NK-92 treated with Interleukin-12 subunit alpha and Interleukin-12 subunit beta, amount 100 ng/mL, for 24 hours (cell line): ENCODE measurements around the gene FBXO31.
"Not testable (repeated sequence)": the region's sequence is repeated elsewhere in the genome, so short reads cannot be mapped to it uniquely, and the experiment has no call there.

Source experiments
- DNase-seq: peaks from one replicate; lab custom pipeline; 2025; lab: John Stamatoyannopoulos, UW

Gene FBXO31

DNA sequence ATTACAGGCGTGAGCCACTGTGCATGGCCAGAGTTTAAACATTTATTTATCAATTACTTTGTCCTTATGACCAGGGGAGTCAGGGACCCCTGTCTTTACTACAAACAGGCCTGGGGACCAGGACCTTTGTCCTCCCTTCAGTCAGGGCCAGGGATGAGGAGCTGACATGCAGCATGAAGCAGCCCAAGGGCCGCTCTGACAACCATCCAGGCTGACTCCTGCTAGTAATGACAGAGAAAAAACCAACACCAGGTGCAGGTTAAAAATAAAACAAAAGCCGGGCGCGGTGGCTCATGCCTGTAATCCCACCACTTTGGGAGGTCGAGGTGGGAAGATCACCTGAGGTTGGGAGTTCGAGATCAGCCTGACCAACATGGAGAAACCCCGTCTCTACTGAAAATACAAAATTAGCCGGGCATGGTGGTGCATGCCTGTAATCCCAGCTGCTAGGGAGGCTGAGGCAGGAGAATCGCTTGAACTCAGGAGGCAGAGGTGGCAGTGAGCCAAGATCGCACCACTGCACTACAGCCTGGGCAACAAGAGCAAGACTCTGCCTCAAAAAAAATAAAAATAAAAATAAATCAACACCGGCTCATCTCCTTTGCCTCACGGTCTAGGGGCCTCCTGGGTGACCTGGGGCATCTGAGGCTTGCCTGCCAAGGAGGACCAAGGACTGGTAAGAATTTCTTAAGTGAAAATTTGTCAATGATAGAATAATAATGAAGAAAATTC lies 20.6 kb downstream of the FBXO31 start:
- not testable (repeated sequence) for DNase-seq

GRCh38 chr16:87361916-87362619 lies 21.5 kb downstream of the FBXO31 start:
- no peak for DNase-seq

DNA sequence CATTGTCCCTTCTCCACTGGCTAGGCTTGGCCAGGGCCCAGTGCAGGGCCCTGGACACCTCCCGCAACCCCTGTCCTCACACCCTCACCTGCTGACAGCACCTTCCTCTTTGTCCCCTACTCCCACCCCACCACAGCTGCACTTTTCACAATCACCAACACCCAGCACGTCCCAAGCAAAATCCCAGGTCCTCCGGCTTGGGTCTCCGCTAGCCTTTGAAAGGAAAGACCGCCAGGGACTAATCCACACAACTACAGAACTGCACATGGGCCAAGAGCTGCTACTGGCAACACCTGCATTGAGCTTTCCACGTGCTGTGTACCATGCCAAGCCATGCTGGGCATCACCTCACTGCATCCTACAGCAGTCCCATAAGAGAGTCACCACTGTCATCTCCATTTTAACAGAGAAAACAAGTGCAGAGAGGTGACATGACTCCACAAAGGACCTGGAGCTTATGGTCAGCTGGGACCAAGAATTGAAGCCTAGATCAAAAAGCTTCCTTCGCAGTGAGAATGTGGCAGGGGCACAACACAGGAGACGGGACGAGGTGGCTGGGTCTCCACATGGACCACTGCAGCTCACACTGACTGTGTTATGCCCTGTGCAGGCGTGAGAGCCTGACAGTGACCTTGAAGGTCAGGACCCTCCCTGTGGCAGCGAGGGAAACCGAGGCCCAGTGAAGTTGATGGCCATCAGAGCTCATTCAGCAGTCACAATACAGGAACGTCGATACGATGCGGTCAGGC lies 22.5 kb downstream of the FBXO31 start:
- no peak for DNase-seq

- no peak for DNase-seq
These were observed 24.5 kb downstream of the FBXO31 start for GRCh38 chr16:87359121-87359520.

GRCh38 chr16:87358696-87359095 lies 24.9 kb downstream of the FBXO31 start:
- no peak for DNase-seq

GRCh38 chr16:87358250-87358649 lies 25.3 kb downstream of the FBXO31 start:
- DNase-seq, result no peak

DNA sequence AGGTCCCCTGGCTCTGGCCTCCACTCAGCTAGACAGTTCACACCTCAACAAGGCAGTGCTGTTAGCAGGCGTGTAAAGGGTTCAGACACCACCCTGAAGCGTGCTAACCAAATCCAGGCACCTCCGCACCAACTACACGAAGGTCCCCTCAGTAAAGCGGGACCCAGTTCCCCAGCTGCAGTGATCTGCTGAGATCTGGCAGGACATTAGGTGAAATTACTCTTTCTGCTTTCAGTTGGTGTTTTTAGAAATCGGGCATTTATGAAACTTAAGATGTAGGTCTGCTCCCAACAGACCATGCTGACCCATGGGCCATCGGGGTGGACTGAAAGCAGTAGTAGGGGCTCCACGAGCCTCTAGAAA lies 27.1 kb downstream of the FBXO31 start:
- no peak for DNase-seq

GRCh38 chr16:87353613-87354012 lies 30.0 kb downstream of the FBXO31 start:
- no peak for DNase-seq

- no peak for DNase-seq
These were observed 30.8 kb downstream of the FBXO31 start for GRCh38 chr16:87352818-87353217.

DNA sequence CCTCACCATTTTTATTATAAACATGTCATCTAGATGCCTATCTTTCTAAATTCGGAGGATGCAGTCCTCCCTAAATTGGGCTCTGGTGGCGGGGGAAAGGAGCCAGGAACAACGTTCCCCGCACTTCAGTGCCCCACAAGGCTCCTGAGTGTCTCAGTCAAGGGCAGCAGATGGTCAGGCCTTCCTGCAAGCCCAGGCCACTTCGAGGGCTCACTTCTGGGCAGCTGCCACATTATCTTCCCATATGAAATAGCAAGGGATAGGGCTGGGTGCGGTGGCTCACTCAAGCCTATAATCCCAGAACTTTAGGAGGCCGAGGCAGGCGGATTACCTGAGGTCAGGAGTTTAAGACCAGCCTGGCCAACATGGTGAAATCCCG lies 32.3 kb downstream of the FBXO31 start:
- no peak for DNase-seq

DNA sequence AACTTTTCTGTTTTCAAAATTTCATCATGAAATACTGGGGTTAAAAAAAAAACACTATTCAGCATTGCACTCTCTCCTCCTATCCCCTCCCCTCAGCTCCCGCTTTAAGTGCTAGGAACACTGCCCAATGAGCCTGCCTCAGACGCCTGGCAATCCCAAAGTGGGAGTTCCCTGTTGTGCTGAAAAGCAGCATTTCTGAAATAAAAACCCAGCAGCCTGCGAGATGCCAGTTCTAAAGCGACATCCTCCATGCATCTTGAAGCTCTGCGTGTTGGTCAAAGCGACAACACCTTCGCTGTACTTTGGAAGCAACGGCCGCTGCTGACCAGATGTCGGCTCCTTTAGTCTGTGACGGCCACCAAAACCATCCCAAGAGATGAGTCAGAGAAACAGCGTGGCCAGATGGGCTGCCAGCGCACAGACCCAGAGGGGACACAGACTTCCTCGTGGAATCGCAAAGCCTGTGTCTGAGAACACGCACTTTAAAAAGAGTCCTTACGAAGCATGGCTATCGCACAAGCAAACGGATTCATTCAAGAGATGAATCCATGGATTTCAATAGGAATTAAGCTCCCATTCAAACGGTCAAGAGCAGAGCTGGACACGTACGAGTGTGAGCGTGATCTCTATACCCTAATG lies 32.8 kb downstream of the FBXO31 start:
- DNase-seq, result no peak

DNA sequence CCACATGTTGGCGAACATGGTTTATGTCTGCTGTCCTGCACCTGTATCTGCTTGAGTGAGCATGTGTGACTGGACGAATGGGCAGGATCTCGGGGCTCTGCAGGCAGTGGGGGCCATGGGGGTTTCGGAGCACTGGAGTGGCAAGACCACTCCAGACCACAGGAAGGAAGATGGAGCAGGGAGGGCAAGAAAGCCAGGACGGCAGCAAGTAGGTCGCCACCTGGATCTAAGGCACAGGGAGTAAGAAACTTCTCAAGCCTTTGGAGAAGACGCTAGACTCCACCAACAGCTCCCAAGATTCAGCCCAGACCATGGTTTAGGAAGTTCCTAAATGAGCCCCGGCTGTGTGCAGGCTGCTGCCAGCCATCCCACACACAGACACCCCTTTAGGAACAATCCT lies 33.5 kb downstream of the FBXO31 start:
- no peak for DNase-seq

GRCh38 chr16:87348616-87349157 lies 34.9 kb downstream of the FBXO31 start:
- DNase-seq, result no peak

- DNase-seq, result no peak
These were observed 35.5 kb downstream of the FBXO31 start for GRCh38 chr16:87347932-87348615.

DNA sequence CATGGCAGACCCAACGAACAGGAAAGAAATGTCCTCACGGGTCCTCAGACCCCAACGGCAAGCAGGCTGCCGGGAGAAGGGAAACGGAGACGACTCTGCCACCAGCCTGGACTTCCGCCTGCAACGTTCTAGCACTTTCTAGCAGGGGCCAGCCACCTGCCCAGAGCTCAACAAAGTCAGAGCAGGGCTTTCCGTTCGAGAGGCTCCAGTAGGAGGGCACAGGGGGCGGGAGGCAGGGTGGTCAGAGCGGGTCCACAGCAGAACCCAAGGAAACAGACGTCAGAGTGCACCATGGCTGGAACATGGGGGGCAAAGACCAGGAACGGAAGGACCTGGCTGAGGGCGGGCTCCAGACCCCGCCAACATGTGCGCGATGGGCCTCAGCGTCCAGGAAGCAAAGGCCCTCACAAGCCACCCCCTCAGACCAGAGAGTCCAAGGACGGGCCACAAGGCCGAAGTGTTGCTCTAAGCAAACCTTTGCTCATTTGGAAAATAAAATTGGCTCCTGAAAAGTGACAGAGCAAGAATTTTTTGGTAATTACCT lies 37.0 kb downstream of the FBXO31 start:
- no peak for DNase-seq

GRCh38 chr16:87345726-87346424 lies 37.7 kb downstream of the FBXO31 start:
- no peak for DNase-seq

DNA sequence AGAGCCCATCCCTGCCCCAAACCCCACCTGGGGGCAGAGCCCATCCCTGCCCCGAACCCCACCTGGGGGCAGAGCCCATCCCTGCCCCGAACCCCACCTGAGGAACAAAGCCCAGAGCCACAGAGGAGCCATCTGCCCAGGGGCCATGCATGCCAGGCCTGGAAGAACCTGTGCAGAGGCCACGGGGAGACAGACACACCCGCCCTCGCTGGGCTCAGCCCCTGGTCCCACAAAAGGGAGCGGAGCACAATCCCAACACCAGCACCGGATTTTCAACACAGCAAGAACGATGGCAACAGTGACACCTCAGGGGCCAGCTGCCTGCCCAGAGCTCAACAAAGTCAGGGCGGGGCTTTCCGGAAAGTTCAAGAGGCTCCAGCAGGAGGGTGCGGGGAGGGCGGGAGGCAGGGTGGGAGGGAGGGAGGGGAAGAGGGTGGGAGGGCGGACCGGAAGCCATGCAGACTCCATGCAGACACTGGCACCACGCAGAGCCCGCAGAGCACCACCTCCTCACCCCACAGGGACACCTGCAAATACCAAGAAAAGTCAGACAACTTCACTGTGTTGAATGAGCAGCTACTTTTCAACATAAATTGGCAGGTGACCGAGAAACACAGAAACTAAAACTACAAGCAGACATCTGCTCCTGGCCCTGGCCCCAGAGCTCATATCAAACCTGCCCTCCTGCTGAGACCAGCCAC lies 38.5 kb downstream of the FBXO31 start:
- no peak for DNase-seq

DNA sequence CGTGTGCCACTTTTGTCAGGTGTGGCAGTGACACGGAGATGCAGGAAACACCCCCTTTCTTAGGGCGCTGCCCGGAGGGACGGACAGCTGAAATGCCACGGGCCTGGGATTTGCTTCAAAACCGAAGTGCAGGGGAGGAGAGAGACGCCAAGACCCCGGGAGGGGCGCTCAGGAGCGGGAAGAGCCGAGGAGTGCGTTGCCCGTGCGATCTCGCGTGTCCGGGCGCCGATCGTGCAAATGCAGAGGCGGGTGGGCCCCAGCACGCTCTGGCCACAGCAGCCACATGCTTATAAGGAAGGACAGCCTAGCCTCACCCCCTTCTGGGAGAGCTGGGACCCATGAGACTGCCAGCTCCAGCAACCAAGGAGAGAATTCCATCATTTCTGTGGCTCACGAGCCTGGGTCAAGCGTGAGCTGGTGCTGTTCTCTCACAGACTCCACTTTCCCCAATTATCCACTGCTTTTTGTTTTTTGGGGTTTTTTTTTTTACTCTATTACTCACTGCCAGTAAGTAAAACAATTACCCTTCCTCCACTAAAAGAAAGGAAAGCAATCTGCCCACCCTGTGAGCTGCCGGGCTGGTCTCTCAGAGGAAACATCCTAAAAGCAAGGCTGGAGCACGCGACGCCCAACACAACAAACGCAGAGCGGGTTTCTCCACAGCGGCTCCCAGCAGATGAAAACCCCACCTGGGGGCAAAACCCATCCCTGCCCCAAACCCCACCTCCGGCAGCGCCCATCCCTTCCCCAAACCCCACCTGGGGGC lies 39.2 kb downstream of the FBXO31 start:
- DNase-seq, result no peak

DNA sequence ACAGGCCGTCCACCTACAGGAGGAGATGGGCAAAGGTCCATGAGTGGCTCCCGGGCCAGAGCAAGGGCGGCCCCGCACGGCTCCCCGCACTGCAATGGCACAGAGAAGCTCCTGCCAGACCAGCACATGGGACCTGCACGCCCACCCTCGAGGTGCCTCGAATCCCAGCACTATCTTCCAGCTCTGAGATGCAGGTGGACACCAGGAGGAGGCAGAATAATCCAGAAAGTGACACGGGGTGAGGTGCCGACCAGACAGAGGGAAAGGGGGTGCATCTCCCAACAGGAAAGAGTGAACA lies 39.9 kb downstream of the FBXO31 start:
- no peak for DNase-seq
